DOHH2 (cell line): ENCODE data around the gene IHH.

Experiments
- EZH2phosphoT487 ChIP-seq: fragments of 200-600 bp; sonication (generic); IDR thresholded peaks from 2 replicates; pipeline ENCODE4 v1.6.1; 2017; ENCODE audit warnings: borderline replicate concordance, mild to moderate bottlenecking, antibody characterized with exemption, low read length, moderate library complexity, mixed read lengths
- TF ChIP-seq, protein P1 (sequence below): fragments of 200-600 bp; sonication (generic); IDR thresholded peaks from one replicate; pipeline ENCODE4 v1.5.1; 2014; ENCODE audit warnings: antibody characterized with exemption, mild to moderate bottlenecking, low read depth, low read length; ENCODE audit not compliant: poor library complexity, severe bottlenecking

DNA sequence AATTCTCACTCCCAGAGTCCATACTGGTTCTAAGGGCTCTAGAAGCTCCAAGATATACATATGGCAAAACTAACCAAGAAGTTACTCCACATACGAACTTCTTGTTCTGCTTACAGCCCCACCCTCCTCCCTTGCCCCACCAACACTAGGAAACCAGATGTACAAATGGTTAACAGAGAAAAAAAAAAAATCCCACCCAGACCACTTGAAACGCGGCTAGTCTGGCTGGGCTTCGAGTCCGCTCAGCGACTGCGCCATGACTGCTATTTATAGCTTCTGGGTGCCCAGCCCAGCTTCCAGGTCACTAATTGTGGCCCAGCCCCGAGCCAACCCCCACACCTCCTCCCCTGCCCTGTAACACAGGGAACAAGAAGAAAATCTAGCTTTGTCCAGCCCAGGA is 47.0 kb upstream of the IHH start:
- TF ChIP-seq, protein P1, sequence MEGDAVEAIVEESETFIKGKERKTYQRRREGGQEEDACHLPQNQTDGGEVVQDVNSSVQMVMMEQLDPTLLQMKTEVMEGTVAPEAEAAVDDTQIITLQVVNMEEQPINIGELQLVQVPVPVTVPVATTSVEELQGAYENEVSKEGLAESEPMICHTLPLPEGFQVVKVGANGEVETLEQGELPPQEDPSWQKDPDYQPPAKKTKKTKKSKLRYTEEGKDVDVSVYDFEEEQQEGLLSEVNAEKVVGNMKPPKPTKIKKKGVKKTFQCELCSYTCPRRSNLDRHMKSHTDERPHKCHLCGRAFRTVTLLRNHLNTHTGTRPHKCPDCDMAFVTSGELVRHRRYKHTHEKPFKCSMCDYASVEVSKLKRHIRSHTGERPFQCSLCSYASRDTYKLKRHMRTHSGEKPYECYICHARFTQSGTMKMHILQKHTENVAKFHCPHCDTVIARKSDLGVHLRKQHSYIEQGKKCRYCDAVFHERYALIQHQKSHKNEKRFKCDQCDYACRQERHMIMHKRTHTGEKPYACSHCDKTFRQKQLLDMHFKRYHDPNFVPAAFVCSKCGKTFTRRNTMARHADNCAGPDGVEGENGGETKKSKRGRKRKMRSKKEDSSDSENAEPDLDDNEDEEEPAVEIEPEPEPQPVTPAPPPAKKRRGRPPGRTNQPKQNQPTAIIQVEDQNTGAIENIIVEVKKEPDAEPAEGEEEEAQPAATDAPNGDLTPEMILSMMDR, result no peak
- no peak for TF ChIP-seq EZH2phosphoT487
